H1 (cell line): Measurements from ENCODE around the gene ILDR2. TPM values are rescaled to one million over a fixed set of nuclear protein-coding genes. Genes with fewer than 3 reads are reported as not detected.

Experiments
- CTCF ChIA-PET: fragments of 300-600 bp; sonication (Branson Sonifier 250); formaldehyde crosslinking; loops from one replicate; lab custom pipeline; 2021; ENCODE audit not compliant: partially characterized antibody; lab: Charles Lee
- POLR2A ChIA-PET: fragments of 300-600 bp; sonication (Branson Sonifier 250); formaldehyde crosslinking; loops from one replicate; lab custom pipeline; 2021; ENCODE audit warnings: inconsistent platforms; ENCODE audit not compliant: partially characterized antibody; lab: Charles Lee
- DNase-seq, 2 experiments: peaks; one replicate each; pipeline versions ENCODE4 v3.0.0 to v3.0.0-alpha.2; 2010 to 2022; ENCODE audit warnings: low spot score in 2 of 2, low read depth in 1 of 2, mixed read lengths in 1 of 2
- FAIRE-seq: peaks from 2 replicates; lab custom pipeline; 2011; peaks lifted over from hg19 to GRCh38; lab: Jason Lieb, UNC
- H2AFZ ChIP-seq: 2 replicates; pipeline ENCODE4 v1.8.1; 2012; ENCODE audit warnings: low read length, inconsistent platforms
- H2AK5ac ChIP-seq: 2 replicates; pipeline ENCODE4 v1.6.1; 2013; ENCODE audit warnings: low read depth, low read length
- H2BK120ac ChIP-seq: replicated peaks from 2 replicates; pipeline ENCODE3; 2013; ENCODE audit warnings: low read depth, low read length, inconsistent platforms
- H2BK12ac ChIP-seq: 2 replicates; pipeline ENCODE4 v1.6.1; 2013; ENCODE audit warnings: low read depth, low read length
- H2BK15ac ChIP-seq: 2 replicates; pipeline ENCODE4 v1.6.1; 2013; ENCODE audit warnings: low read length
- H2BK20ac ChIP-seq: 2 replicates; pipeline ENCODE4 v1.6.1; 2013; ENCODE audit warnings: low read length
- H2BK5ac ChIP-seq: 2 replicates; pipeline ENCODE4 v1.6.1; 2013; ENCODE audit warnings: low read depth, low read length
- H3K14ac ChIP-seq: 2 replicates; pipeline ENCODE4 v1.6.1; 2013; ENCODE audit warnings: inconsistent platforms; ENCODE audit not compliant: insufficient read length
- H3K18ac ChIP-seq: 2 replicates; pipeline ENCODE4 v1.6.1; 2013; ENCODE audit warnings: low read length; ENCODE audit errors: extremely low read depth
- H3K23ac ChIP-seq: 2 replicates; pipeline ENCODE4 v1.6.1; 2013; ENCODE audit warnings: inconsistent platforms; ENCODE audit not compliant: insufficient read length
- H3K23me2 ChIP-seq: 2 replicates; pipeline ENCODE4 v1.6.1; 2013; ENCODE audit warnings: low read depth, low read length
- H3K27ac ChIP-seq: 2 replicates; pipeline ENCODE4 v1.6.1; 2011; ENCODE audit warnings: low read depth, low read length, inconsistent platforms
- H3K27me3 ChIP-seq, 4 experiments: replicated peaks in 1 of 4; 1 replicate in 1 of 4; 2 replicates in 3 of 4; pipeline versions ENCODE4 v1.6.1 to v1.8.1; 2011 to 2013; ENCODE audit warnings: low read length in 3 of 4, mild to moderate bottlenecking in 3 of 4, inconsistent platforms in 2 of 4, mixed read lengths in 2 of 4, moderate library complexity in 1 of 4; ENCODE audit not compliant: control insufficient read depth in 3 of 4, insufficient read depth in 3 of 4; ENCODE audit errors: extremely low read depth in 1 of 4
- H3K36me3 ChIP-seq, 4 experiments: 2 replicates each; pipeline versions ENCODE4 v1.6.1 to v1.8.1; 2011 to 2013; ENCODE audit warnings: mild to moderate bottlenecking in 4 of 4, low read length in 3 of 4, moderate library complexity in 2 of 4, control low read depth in 1 of 4, inconsistent platforms in 1 of 4; ENCODE audit not compliant: insufficient read depth in 4 of 4, control insufficient read depth in 2 of 4
- H3K4ac ChIP-seq: replicated peaks from 2 replicates; pipeline ENCODE3; 2013; ENCODE audit warnings: low read length, low read depth, mixed read lengths, inconsistent platforms; ENCODE audit not compliant: insufficient read length
- H3K4me1 ChIP-seq, 4 experiments: replicated peaks in 1 of 4; 1 replicate in 1 of 4; 2 replicates in 3 of 4; pipeline versions ENCODE4 v1.6.1 to v1.8.1; 2011 to 2013; ENCODE audit warnings: low read length in 3 of 4, inconsistent platforms in 2 of 4, mixed read lengths in 1 of 4; ENCODE audit not compliant: insufficient read depth in 4 of 4, control insufficient read depth in 3 of 4
- H3K4me2 ChIP-seq, 2 experiments: 2 replicates each; pipeline versions ENCODE4 v1.6.1 to v1.8.1; 2011 to 2013; ENCODE audit warnings: low read depth in 2 of 2, low read length in 2 of 2, control low read depth in 1 of 2, inconsistent platforms in 1 of 2, mild to moderate bottlenecking in 1 of 2; ENCODE audit not compliant: insufficient read depth in 1 of 2
- H3K4me3 ChIP-seq, 4 experiments: fragments of 200-600, 300-600 bp in 1 of 4; sonication (generic), shearing (Covaris generic), sonication (Bioruptor Twin) in 1 of 4; 2 replicates each; pipeline versions ENCODE4 v1.5.1 to v1.8.1; 2011 to 2016; ENCODE audit warnings: low read length in 4 of 4, low read depth in 3 of 4, control low read depth in 2 of 4, inconsistent platforms in 2 of 4, mild to moderate bottlenecking in 2 of 4, mixed read lengths in 1 of 4, moderate library complexity in 1 of 4; ENCODE audit not compliant: insufficient read depth in 2 of 4; ENCODE audit errors: extremely low read depth in 1 of 4
- H3K56ac ChIP-seq: replicated peaks from 2 replicates; pipeline ENCODE3; 2013; ENCODE audit warnings: low read depth, mild to moderate bottlenecking, mixed read lengths, low read length, inconsistent platforms; ENCODE audit not compliant: insufficient read length
- H3K79me1 ChIP-seq: 2 replicates; pipeline ENCODE4 v1.6.1; 2013; ENCODE audit warnings: low read depth, low read length, control low read depth
- H3K79me2 ChIP-seq, 2 experiments: 2 replicates each; pipeline versions ENCODE4 v1.6.1 to v1.8.1; 2012 to 2013; ENCODE audit warnings: low read length in 2 of 2, mild to moderate bottlenecking in 2 of 2, inconsistent platforms in 1 of 2; ENCODE audit not compliant: insufficient read depth in 2 of 2, control insufficient read depth in 1 of 2
- H3K9ac ChIP-seq, 4 experiments: replicated peaks in 1 of 4; 1 replicate in 1 of 4; 2 replicates in 3 of 4; pipeline versions ENCODE4 v1.6.1 to v1.8.1; 2011 to 2013; ENCODE audit warnings: low read depth in 3 of 4, low read length in 3 of 4, control low read depth in 2 of 4, mild to moderate bottlenecking in 2 of 4, moderate library complexity in 2 of 4, inconsistent platforms in 1 of 4; ENCODE audit errors: extremely low read depth in 1 of 4
- H3K9me3 ChIP-seq, 2 experiments: 2 replicates each; pipeline versions ENCODE4 v1.6.1 to v1.8.1; 2012 to 2013; ENCODE audit warnings: mild to moderate bottlenecking in 2 of 2, moderate library complexity in 2 of 2, control low read depth in 1 of 2, inconsistent platforms in 1 of 2, low read depth in 1 of 2, low read length in 1 of 2, mixed read lengths in 1 of 2; ENCODE audit not compliant: insufficient read depth in 2 of 2
- H4K20me1 ChIP-seq, 2 experiments: replicated peaks in 1 of 2; 2 replicates each; pipeline versions ENCODE3 to v1.8.1; 2011 to 2013; ENCODE audit warnings: inconsistent platforms in 2 of 2, low read length in 2 of 2, mild to moderate bottlenecking in 1 of 2; ENCODE audit not compliant: insufficient read depth in 2 of 2, control insufficient read depth in 1 of 2
- H4K5ac ChIP-seq: 2 replicates; pipeline ENCODE4 v1.6.1; 2013; ENCODE audit warnings: low read length, low read depth, mixed read lengths, inconsistent platforms; ENCODE audit not compliant: insufficient read length
- H4K8ac ChIP-seq: 2 replicates; pipeline ENCODE4 v1.8.0; 2013; ENCODE audit warnings: mild to moderate bottlenecking, moderate library complexity, low read length, inconsistent platforms; ENCODE audit not compliant: insufficient read depth; ENCODE audit errors: extremely low read depth
- H4K91ac ChIP-seq: replicated peaks from 2 replicates; pipeline ENCODE3; 2013; ENCODE audit warnings: low read length, mixed read lengths, inconsistent platforms; ENCODE audit not compliant: insufficient read length
- BACH1 ChIP-seq: IDR thresholded peaks from 2 replicates; pipeline ENCODE4 v1.6.1; 2012; ENCODE audit warnings: low read length, improper control_type of control experiment
- BRCA1 ChIP-seq: IDR thresholded peaks from 2 replicates; pipeline ENCODE4 v1.6.1; 2012; ENCODE audit warnings: low read depth, low read length, improper control_type of control experiment
- EZH2 ChIP-seq: fragments of 200-600 bp; sonication (generic); IDR thresholded peaks from 2 replicates; pipeline ENCODE4 v1.7.1; 2012; ENCODE audit warnings: low read depth, mild to moderate bottlenecking, moderate library complexity, low read length, inconsistent platforms; ENCODE audit not compliant: severe bottlenecking
- POLR2A ChIP-seq, 2 experiments: IDR thresholded peaks; 1 replicate in 1 of 2; 2 replicates in 1 of 2; pipeline ENCODE4 v1.6.1; 2011; ENCODE audit warnings: low read depth in 2 of 2, low read length in 2 of 2, mild to moderate bottlenecking in 2 of 2; ENCODE audit errors: control extremely low read depth in 1 of 2
- RBBP5 ChIP-seq: IDR thresholded peaks from 2 replicates; pipeline ENCODE4 v1.7.1; 2012; ENCODE audit warnings: low read depth, mild to moderate bottlenecking, inconsistent platforms, low read length, moderate library complexity, borderline replicate concordance
- RNF2 ChIP-seq: fragments of 200-900, 300-1000 bp; sonication (generic); IDR thresholded peaks from 2 replicates; pipeline ENCODE4 v1.7.1; 2016; ENCODE audit warnings: borderline replicate concordance, low read depth, mild to moderate bottlenecking, antibody characterized with exemption, low read length; ENCODE audit not compliant: poor library complexity, severe bottlenecking; ENCODE audit errors: missing control alignments
- SIN3A ChIP-seq, 2 experiments: IDR thresholded peaks in 1 of 2; conservative IDR thresholded peaks in 1 of 2; 2 replicates each; pipeline ENCODE4 v1.6.1; 2011 to 2012; ENCODE audit warnings: low read length in 2 of 2, improper control_type of control experiment in 1 of 2, low read depth in 1 of 2, mild to moderate bottlenecking in 1 of 2
- SP2 ChIP-seq: IDR thresholded peaks from 2 replicates; pipeline ENCODE4 v1.6.1; 2012; ENCODE audit warnings: mild to moderate bottlenecking, low read length, inconsistent platforms
- YY1 ChIP-seq: IDR thresholded peaks from 2 replicates; pipeline ENCODE4 v1.6.1; 2011; ENCODE audit warnings: low read depth, mild to moderate bottlenecking, low read length
- polyA plus RNA-seq, 7 experiments: library from polyadenylated mRNA; depleted of rRNA in 3 of 7; stranded (reverse) in 5 of 7; unstranded in 2 of 7; fragments of >200 nt in 5 of 7; fragments of 200-250 nt in 2 of 7; gene quantifications; 1 replicate in 5 of 7; 2 replicates in 1 of 7; 4 replicates in 1 of 7; pipeline versions ENCODE4 v1.2.1 to v1.2.3, GENCODE V29; 2011 to 2013; ENCODE audit warnings: missing spikeins in 2 of 7, mixed read lengths in 2 of 7
- total RNA-seq: library from RNA; stranded (reverse); fragmentation: NEBNext Ultra II Directional; extraction: Animal tissue kit (Norgen Biotek cat#: 25700); gene quantifications from 2 replicates; pipeline ENCODE4 v1.2.1, GENCODE V29; 2021
- TF ChIP-seq, protein P1 (sequence below): IDR thresholded peaks from 2 replicates; pipeline ENCODE4 v1.6.1; 2012; ENCODE audit warnings: low read length, inconsistent platforms
- TF ChIP-seq, protein P2 (sequence below), 3 experiments: IDR thresholded peaks; 1 replicate in 2 of 3; 2 replicates in 1 of 3; pipeline versions ENCODE4 v1.5.1 to v1.6.1; 2011; ENCODE audit warnings: low read length in 3 of 3, mild to moderate bottlenecking in 3 of 3, inconsistent platforms in 2 of 3, low read depth in 1 of 3, moderate library complexity in 1 of 3; ENCODE audit not compliant: insufficient read depth in 1 of 3; ENCODE audit errors: control extremely low read depth in 1 of 3

Gene ILDR2
- total and polyA plus RNA-seq, 2 of the 8 experiments (the other 6 are each of a cell fraction or from before 2014, with no cell fraction given): 0.85 to 0.86 TPM

DNA sequence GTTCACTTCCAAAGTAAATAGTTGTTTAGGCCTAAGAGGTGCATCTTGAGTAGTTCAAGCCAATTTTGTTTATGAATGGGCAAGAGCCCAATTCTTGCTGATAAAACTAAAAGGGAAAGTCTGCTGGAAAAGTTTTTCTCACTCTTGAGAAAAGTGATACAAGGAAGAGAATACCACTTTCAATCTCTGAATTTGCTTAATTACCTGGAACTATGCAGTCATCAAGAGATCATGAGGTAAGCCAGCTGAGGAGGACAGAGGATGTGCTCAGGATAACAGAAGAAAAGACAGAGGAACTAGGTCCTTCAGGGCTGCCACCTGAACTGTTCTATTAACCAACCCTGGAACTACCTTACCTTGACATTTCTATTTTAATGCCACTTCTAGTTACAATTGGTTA lies 42.2 kb downstream of the ILDR2 start:
- H4K5ac ChIP-seq: no peak overlapping the region
- H3K4me2 ChIP-seq: no peak overlapping the region
- H3K79me1 ChIP-seq: no peaks in the 10 kb centered on the region
- no peaks in the 10 kb centered on the region for H3K9me3 ChIP-seq
- no peak for FAIRE-seq
- H2AFZ ChIP-seq: no peak overlapping the region
- H3K36me3 ChIP-seq: no peaks in the 10 kb centered on the region
- peaks cover 0 to 4% (median 1%) of the 10 kb centered on the region in 4 experiments; a peak in 3 of 7 replicates for H3K4me1 ChIP-seq
- CTCF ChIA-PET: interaction anchor here (1.0 to 2.1 kb wide), 4 partner anchors 8 to 126 kb away, joined by 3 to 9 read pairs (median 4); no protein-coding TSS in a partner anchor
- H4K8ac ChIP-seq: no peak overlapping the region
- no peak overlapping the region for H2AK5ac ChIP-seq
- H2BK15ac ChIP-seq: no peak overlapping the region
- POLR2A ChIA-PET: no interaction called here
- no peak overlapping the region for H2BK20ac ChIP-seq
- H3K14ac ChIP-seq: no peak overlapping the region
- H4K20me1 ChIP-seq: no peaks in the 10 kb centered on the region
- H3K9ac ChIP-seq: no peak overlapping the region
- H2BK5ac ChIP-seq: no peak overlapping the region
- DNase-seq: no peak
- H3K27ac ChIP-seq: no peak overlapping the region
- H3K4ac ChIP-seq: no peak overlapping the region
- TF ChIP-seq, protein P1, sequence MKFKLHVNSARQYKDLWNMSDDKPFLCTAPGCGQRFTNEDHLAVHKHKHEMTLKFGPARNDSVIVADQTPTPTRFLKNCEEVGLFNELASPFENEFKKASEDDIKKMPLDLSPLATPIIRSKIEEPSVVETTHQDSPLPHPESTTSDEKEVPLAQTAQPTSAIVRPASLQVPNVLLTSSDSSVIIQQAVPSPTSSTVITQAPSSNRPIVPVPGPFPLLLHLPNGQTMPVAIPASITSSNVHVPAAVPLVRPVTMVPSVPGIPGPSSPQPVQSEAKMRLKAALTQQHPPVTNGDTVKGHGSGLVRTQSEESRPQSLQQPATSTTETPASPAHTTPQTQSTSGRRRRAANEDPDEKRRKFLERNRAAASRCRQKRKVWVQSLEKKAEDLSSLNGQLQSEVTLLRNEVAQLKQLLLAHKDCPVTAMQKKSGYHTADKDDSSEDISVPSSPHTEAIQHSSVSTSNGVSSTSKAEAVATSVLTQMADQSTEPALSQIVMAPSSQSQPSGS: no peak
- TF ChIP-seq SIN3A (conservative IDR thresholded peaks at IDR 0.05 in 1 of 2, IDR thresholded peaks at IDR 0.05 in 1 of 2; ENCODE audit: low read depth in 1 of 2, low read length in 2 of 2): no peak
- no peak for TF ChIP-seq YY1
- no peak for TF ChIP-seq SP2
- no peak for TF ChIP-seq BRCA1
- no peak for TF ChIP-seq EZH2
- TF ChIP-seq RBBP5: no peak
- no peak for TF ChIP-seq POLR2A (IDR thresholded peaks at IDR 0.05; ENCODE audit: control extremely low read depth in 1 of 2, low read depth in 2 of 2, low read length in 2 of 2)
- TF ChIP-seq BACH1: no peak
- no peak for TF ChIP-seq RNF2
- TF ChIP-seq, protein P2, sequence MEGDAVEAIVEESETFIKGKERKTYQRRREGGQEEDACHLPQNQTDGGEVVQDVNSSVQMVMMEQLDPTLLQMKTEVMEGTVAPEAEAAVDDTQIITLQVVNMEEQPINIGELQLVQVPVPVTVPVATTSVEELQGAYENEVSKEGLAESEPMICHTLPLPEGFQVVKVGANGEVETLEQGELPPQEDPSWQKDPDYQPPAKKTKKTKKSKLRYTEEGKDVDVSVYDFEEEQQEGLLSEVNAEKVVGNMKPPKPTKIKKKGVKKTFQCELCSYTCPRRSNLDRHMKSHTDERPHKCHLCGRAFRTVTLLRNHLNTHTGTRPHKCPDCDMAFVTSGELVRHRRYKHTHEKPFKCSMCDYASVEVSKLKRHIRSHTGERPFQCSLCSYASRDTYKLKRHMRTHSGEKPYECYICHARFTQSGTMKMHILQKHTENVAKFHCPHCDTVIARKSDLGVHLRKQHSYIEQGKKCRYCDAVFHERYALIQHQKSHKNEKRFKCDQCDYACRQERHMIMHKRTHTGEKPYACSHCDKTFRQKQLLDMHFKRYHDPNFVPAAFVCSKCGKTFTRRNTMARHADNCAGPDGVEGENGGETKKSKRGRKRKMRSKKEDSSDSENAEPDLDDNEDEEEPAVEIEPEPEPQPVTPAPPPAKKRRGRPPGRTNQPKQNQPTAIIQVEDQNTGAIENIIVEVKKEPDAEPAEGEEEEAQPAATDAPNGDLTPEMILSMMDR (IDR thresholded peaks at IDR 0.05; ENCODE audit: control extremely low read depth in 1 of 3, insufficient read depth in 1 of 3, low read depth in 1 of 3, low read length in 3 of 3): no peak
- H4K91ac ChIP-seq: no peak overlapping the region
- no peak overlapping the region for H2BK120ac ChIP-seq
- H3K56ac ChIP-seq: no peak overlapping the region
- H3K27me3 ChIP-seq: no peaks in the 10 kb centered on the region
- H3K18ac ChIP-seq: no peak overlapping the region
- no peak overlapping the region for H3K4me3 ChIP-seq
- no peak overlapping the region for H2BK12ac ChIP-seq
- no peak overlapping the region for H3K23ac ChIP-seq
- no peaks in the 10 kb centered on the region for H3K23me2 ChIP-seq
- H3K79me2 ChIP-seq: no peaks in the 10 kb centered on the region
